ENCODE measurements around the gene ZCCHC10.
"Not testable (repeated sequence)": the region's sequence is repeated elsewhere in the genome, so short reads cannot be mapped to it uniquely, and the experiment has no call there.

The ZCCHC10 gene

DNA sequence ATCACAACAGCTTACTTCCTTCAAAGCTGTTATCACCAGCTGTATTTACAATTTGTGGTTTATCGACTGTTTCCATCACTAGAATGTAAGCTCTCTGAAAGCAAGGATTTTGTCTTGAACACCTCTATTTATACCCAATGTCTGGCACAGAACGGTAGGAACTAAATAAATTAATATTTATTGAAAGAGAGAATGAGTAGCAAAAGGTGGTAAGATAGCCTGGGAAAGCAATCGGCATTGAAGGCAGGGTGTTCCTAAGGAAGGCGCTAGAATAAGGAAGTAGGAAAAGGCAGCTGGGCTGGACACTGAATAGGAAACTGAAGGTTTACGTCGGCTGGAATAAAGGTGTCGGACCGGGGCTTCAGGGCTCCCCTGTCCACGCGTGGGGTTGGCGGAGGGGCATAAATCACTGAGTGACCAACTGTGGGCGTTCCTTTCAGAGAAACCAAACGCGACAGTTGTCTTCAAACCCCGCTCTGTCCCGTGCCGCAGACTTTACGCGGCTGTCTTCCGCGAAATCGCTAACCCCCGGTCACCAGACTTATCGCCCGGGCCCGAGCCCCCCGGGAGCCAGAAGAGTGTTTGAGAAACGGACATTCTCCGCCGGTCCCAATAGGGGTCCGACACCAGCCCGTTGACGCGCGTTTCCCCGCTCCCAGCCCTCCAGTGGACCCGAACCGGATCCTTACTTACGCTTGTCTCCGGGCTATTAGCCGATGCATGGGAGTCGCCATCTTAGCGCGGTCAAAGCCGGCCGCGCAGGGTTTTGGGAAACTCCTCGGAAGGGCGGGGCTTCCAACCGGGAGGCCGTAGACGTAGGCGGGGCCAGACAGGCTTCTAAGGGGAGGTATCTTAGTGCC is at the start of gene ZCCHC10:
ZCCHC10 (minus strand) TSS at position 746 of the 860 bp plus-strand sequence; CDS start at position 734, 12 bp downstream.
- DNase-seq (ENCODE audit: low spot score) (peak; percentile 72), FAIRE-seq (no peak)

DNA sequence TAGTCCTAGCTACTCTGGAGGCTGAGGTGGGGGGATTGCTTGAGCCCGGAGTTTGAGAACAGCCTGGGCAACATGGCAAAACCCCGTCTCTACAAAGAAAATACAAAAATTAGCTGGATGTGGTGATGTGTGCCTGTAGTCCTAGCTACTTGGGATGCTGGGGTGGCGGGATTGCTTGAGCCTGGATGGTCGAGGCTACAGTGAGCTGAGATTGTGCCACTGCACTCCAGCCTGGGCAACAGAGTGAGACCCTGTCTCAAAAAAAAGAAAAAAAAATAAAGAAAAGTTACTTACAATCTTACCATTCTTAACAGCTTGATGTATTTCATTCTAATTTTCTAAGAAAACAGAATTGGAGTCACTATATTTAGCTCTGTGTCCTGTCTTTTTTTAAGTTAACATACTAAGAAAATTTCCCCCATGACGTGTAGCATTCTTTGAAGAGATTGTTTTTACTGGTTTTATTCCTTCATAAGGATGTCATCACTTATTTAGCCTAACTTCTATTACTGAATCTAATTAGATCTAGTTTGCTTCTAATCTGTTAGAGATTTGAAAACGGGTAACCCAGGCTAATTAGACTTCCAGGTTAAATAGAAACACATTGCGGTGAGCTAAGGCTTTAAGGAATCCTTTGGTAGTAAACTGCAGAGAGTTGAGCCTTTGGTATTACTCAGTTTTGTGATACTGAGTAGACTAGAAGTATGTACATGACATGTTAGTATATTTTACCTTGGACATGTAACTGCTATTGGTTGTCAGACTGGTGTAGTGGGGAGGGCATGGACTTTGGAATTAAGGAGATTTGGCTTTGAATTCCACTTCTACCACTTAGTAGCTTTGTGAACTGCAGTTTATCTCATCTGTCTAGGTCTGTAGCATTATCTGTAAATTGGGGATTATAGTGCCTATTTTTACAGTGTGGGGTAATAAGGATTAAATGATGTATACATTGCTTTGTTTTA is 49.5 kb upstream of the ZCCHC10 start:
- DNase-seq (ENCODE audit: low spot score) (no peak), FAIRE-seq (no peak)

DNA sequence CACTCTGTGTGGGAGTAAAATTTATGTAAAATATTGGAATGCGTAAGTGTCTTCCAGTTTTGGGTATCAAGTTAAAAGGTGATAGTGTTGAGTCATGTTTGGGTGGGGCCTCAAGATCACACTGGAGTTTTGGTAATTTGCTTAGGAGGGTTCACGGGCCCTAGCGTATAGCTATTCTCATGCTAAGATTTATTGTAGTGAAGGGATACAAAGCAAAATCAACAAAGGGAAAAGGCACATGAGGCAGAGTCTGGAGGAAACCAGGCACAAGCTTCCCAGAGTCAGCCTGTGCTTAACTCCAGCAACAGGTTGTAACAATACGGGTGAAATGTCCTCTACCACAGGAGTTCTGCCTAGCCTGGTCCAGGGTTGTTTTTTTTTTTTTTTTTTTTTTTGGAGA is 45.7 kb upstream of the ZCCHC10 start:
- no peak for FAIRE-seq
- DNase-seq (ENCODE audit: low spot score), result no peak

DNA sequence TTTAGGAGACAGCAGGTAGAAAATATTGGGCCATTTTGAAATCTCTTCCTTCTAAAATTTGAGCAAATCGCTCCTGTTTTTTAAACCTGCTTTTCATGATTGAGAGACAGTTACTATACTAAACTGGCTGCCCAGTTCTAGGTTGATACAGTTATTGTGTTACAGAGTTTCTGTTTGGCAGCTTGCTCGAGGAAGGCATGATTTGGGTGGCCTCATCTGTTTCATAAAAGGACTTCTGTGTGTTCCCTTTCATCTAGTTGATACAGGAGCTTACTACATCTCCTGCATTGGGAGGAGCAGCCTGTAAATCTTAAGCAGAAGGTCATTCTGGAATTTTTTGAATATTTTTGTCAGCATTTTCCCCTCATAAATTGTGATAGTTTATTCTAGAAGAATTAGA is 39.7 kb upstream of the ZCCHC10 start:
- FAIRE-seq, result no peak
- no peak for DNase-seq (ENCODE audit: low spot score)

DNA sequence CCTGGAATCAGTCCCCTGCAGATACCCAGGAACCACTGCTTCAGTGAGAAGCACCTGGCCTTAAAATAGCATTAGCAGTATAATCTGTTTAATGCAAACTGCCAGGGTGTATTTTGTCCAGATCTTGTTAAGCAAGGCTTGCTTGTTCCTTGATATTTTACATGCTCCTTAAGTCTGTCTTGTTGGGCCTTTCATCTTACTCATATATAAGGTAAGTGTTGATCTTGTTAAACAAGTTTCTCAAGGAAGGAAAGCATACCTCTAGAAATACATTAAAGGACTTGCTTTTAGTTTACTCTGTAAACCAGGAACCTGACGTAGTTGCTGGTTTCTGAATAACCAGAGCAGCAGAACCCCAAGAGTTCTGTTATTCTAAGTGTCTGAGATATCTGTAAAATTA is 39.1 kb upstream of the ZCCHC10 start:
- no peak for FAIRE-seq
- DNase-seq (ENCODE audit: low spot score), result no peak

DNA sequence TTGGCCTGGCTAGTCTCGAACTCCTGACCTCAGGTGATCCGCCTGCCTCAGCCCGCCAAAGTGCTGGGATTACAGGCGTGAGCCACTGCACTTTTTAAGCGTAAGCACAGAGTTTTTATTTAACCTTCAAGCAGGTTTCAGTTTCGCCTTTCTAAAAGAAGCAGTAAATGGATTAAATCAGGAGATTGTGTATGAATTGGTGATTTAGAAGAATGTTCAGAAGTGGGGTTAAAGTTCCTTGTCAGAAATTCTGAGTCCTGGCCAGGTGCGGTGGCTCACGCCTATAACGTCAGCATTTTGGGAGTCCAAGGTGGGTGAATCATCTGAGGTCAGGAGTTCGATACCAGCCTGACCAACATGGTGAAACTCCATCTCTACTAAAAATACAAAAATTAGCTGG is 37.6 kb upstream of the ZCCHC10 start:
- DNase-seq (ENCODE audit: low spot score), result no peak
- no peak for FAIRE-seq

DNA sequence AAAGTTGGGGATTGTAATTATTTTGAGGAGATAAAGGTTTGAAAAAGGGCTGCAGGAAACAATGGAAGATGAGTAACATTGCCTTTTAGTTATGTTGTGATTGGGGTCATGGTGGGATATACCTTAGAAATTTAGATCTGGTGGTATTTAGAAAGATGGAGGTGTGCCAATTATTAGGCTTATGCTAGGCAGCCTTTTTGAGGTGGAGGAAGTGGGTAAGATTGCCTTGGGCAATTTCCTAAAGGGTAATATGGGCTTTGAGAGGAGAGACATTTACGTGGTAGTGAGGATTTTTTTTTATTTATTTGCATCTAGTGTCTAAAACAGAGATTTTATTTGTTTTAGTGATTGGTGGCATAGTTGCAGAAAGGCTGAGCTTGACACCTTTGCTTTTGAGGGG is 35.9 kb upstream of the ZCCHC10 start:
- DNase-seq (ENCODE audit: low spot score) (no peak), FAIRE-seq (no peak)

DNA sequence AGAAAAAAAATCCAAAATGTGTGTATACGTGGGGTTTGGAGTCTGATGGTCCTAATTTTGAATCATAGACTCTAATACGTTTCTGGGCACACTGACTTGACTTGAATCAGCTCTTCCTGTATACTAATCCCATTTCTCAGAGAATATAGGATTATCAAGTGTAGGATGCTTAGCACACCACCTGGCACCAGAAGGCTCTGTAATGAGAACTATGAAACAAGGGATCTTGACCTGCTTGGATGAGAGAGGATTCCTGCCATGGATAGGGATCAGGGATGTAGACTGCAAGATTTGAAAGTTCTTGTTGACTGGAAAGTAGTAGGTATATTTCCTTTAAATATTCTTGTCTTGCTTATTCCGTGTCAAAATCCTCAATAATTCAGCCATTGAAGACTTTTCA is 33.3 kb upstream of the ZCCHC10 start:
- DNase-seq (ENCODE audit: low spot score) (no peak), FAIRE-seq (no peak)

DNA sequence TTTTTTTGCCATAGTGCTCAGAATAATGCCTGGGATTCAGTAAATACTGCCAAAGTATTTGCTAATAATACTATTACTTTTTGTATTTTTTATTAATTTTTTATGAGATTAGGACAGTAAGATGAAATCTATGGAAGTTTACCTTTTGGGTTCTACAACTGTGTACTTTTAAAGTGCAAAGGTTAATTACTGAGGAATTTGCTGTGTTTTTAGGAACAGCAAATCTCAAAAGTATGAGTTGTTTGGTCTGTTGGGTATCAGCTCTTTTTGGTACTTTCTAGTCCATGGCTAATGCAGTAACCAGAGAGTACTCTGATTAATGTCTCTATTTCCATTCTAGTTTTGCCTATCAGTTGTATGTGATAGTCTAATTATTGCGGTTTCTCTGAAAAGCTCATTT is 30.5 kb upstream of the ZCCHC10 start:
- DNase-seq (ENCODE audit: low spot score) (no peak), FAIRE-seq (no peak)

DNA sequence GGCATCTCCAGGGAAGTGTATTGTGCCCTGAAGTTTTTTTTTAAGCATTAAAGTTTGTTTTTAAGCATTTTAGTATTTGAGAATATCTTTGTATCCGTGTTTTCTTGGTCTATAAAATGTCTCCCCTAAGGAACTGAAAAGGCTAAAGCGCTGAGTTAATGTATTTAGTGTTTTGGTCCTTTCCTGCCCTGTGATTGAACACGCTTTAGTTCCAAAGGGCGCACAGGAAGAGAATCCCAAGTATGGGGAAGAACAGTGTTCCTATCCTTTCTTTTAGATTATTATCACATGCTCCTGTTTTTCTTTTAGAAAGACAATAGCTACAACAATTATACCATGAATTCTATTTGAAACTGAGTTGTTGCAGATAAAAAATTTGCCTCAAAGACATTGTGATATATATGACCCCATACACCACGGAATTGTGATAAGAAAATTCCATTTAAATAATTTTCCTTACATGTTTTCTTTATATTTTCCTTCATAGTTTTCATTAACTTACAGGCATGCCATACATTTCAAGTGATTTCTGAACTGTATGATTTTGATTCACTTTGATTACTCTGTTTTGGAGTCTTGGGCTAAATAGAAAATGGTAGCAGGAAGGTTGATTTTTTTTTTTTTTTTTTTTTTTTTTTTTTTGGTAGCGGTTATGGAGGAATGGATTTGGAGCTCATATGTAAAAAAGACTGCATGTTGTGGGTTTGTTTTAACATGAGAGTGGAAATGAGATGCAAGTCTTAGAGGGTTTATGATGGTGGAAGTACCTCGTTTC is 28.5 kb upstream of the ZCCHC10 start:
- DNase-seq (ENCODE audit: low spot score), result no peak
- FAIRE-seq, result no peak

DNA sequence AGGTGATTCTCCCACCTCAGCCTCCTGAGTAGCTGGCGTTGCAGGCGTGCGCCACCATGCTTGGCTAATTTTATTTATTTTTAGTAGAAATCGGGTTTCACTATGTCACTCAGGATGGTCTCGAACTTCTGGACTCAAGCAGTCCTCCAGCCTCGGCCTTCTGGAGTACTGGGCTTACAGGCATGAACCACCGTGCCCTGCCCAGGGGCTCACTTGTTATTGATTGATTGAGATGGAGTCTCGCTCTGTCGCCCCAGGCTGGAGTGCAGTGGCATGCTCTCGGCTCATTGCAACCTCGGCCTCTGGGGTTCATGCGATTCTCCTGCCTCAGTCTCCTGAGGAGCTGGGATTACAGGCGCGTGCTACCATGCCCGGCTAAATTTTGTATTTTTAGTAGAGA is 27.1 kb upstream of the ZCCHC10 start:
- no peak for DNase-seq (ENCODE audit: low spot score)
- FAIRE-seq, result no peak

DNA sequence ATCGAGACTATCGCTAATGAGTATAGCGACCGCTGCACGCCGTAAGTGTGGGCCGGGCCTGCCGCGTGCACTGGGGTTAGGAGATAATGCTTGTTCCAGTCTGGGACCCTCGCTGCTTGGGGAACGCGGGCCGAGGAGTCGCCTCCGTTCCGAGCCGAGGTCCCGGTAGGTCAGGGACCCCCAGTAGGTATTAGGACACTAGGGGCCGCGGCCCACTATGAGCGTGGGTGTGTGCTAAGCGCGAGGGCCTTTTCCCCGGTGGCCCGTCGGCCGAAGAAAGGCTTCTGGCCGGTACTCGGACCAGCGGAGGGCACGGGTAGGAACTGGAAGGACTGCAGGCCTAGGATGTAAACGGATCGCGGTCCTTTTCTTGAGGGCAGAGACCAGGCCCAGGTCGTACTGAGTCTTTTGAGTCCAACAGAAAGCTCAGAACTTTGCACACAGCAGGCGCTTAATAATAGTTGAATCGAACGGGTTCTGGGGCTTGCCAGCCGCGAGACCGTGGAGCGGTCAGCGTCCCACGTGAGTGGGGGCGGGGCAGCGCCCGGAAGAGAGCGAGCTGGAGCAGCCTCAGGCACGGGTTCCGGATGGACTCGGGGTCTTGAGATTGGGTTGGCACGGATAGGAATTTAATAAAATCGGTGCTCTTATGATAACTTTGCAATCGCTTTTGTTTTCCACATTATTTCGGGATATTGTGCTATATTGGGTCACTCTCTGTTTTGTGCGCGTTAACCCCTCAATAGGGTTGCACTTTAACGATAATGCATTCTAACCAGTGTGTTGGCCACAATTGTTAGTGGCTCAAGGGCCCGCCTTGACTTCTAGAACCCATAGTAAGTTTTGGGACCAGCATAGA is 26.2 kb upstream of the ZCCHC10 start:
- DNase-seq (ENCODE audit: low spot score) (peak; percentile 39), FAIRE-seq (no peak)

DNA sequence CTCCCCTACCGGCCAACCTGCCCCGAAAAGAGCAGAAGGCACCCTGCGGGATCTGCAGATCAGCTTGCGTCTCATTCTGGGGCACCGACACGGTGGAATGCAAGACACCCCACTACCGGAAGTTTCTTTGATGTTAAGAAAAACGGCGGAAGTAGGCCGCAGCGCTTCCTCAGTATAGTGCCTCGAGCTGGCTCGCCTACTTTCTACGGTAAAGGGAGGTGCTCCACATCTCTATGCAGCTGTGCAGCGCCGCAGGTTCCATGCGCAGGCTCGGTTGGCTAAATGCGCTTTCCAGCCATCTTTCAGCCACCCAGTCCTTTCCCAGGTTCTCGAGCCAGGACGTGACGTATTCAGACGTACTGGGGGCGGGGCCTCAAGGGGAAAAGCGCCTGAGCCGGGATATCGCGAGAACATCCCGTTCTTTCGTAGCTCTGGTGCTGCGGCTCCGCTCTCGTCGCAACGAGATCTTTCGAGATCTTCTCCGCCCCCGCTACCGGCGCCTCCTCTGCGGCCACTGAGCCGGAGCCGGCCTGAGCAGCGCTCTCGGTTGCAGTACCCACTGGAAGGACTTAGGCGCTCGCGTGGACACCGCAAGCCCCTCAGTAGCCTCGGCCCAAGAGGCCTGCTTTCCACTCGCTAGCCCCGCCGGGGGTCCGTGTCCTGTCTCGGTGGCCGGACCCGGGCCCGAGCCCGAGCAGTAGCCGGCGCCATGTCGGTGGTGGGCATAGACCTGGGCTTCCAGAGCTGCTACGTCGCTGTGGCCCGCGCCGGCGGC is 25.4 kb upstream of the ZCCHC10 start, which contains the start of gene HSPA4:
HSPA4 (plus strand) TSS at position 472 of the 775 bp plus-strand sequence; CDS start at position 710, 238 bp downstream.
- FAIRE-seq (peak; percentile 76), DNase-seq (ENCODE audit: low spot score) (peak; percentile 97)

DNA sequence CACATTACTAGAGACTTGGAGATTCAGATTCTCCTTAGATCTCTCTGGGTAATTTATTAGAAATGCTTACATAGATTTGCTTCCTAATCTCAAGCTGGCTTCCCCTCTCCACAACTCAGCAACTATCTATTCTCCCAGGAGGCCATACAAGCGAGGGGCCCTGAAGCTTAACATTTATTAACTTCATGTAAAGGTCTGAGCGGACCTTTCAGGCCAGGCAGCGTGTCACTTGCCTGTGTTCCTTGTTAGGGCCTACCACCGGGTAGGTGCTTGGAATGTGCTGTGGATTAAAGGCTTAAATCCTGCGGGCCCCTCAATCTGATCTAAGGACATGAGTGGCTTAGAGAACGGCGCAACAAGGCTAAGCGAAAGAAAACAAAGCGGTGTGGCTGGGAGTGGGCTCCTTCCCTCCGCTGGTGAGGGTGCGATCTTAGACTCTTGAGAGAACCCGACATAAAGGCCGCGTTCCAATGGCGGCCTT is 24.8 kb upstream of the ZCCHC10 start:
- FAIRE-seq, result no peak

DNA sequence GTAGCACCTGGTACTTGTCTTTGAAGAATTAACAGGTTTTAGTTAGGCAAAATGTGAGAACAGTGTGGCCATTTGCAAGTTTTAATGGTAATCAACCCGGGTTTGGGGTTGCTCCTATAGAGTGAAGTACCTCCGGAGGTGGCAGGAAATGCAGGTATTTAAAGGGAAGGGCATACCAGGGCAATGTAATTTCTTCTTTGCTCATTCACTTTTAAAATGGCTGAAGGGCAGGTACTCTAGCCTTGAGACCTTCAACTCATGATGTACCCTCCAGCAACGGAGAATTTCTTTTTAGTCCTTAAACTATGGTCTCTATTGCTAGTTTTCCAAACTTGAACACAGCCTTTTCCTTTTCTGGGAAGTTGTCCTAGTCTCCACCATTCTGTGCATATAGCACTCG is 24.2 kb upstream of the ZCCHC10 start:
- no peak for FAIRE-seq
- DNase-seq (ENCODE audit: low spot score), result no peak

More for the DNA sequence above, 24.8 kb upstream of the ZCCHC10 start:
- DNase-seq (ENCODE audit: low spot score), result no peak

DNA sequence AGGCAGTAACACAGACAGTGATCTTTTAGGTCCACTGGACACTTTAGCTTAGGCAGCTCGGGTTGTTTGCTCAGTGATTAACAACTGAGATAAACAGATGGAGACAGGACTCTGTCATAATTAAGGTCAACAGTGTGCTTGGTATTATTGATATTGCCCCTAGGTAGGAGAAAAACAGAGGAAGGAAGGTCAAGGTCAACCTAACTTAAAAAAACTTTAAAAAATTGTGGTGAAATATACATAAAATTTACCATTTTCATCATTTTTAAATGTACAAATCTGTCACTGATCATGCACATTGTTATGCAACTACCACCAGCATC is 23.3 kb upstream of the ZCCHC10 start:
- DNase-seq (ENCODE audit: low spot score), result no peak
- FAIRE-seq, result no peak

DNA sequence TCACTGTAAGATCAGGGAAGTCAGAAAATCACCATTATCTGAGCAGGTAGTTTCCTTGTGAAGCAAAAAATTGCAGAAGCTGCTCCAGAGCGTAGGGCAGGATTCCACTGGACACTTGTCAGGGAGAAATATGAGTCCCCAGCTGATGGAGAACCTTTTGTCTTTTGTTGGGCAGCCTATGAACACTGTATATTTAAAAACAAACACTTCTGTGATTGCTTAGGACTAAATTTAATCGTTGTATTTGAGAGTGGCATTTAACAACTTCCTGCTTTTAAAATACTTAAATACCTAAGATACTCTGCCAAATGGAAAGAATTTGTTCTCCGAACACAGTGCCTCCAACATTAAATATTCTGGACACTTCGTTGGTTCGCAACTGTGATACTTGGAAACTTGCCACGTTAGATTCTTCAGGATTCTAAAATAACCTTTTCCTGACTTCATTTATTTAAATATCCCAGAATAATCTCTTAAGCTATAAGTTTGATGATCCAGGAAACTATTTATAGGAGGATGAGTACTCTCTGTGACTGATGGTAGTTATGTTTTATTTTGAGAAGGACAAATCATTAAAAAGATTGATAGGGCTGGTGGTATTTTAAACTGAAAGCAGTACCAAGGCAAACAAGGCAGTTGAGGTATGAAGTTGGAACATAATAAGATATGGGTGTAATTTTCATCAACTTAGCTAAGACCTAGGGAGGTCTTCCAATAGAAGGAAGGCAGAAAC is 22.8 kb upstream of the ZCCHC10 start:
- DNase-seq (ENCODE audit: low spot score) (no peak), FAIRE-seq (no peak)

DNA sequence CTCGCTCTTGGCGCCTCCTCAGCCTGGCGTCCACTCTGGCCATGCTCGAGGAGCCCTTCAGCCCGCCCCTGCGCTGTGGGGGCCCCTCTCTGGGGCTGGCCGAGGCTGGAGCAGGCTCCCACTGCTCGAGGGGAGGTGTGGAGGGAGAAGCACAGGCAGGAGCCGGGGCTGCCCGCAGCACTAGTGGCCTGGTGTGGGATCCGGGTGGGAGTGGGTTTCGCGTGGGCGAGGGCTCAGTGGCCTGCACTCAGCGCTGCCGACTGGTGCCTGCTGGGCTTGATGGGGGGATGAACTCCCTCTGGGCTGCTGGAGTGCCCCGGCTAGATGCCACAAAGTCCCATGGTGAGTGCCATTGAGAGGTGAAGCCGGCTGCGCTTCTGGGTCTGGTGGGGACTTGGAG is 21.1 kb upstream of the ZCCHC10 start:
- DNase-seq (ENCODE audit: low spot score) (no peak), FAIRE-seq (no peak)

DNA sequence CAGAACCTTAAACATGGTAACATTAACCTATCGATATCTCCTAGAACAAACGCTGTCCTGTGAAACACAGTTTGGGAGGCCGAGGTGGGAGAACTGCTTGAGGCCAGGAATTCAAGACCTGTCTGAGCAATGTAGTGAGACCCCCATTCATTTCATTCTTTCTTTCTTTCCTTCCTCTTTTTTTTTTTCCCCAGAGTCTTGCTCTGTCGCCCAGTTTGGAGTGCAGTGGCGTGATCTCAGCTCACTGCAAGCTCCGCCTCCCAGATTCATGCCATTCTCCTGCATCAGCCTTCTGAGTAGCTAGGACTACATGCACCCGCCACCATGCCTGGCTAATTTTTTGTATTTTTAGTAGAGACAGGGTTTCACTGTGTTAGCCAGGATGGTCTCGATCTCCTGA is 20.2 kb upstream of the ZCCHC10 start:
- not testable (repeated sequence) for FAIRE-seq; DNase-seq (ENCODE audit: low spot score)
